ENCODE data around the gene ABCF2.

ABCF2 gene

DNA sequence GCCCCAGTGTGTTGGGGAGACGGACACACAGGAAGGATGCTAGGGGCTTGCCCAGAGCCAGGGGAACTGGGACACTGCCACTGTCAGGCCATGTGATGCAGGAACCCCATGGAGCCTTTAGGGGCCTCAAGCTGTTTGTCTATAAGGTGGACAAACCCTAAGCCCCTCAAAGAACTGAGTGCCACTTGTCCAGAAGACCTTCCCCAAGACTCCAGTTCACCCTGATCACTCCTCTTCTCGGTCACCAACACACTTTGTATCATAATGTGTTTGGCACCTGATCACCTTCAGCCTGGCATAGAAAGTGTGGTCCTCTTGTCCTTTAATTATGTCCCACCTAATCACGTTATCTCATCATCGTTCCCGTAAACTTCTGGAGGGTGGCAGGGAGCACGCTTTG lies 17.4 kb downstream of the ABCF2 start:
- Histone ChIP-seq H4K20me1 (ENCODE audit: insufficient read depth, low read length) (no peaks in the 10 kb centered on the region), H3F3A (ENCODE audit: insufficient read depth, low read length) (no peaks in the 10 kb centered on the region), H3K9me2 (replicated peaks; ENCODE audit: insufficient read depth, low read length) (no peaks in the 10 kb centered on the region), H3K9me3 (replicated peaks; ENCODE audit: insufficient read depth, low read length) (no peaks in the 10 kb centered on the region), H3K4me3 (ENCODE audit: low read length) (no peak overlapping the region), H2AFZ (ENCODE audit: low read length) (no peak overlapping the region), H3K4me2 (ENCODE audit: low read depth, low read length) (no peak overlapping the region), H3K36me3 (replicated peaks; ENCODE audit: insufficient read depth, low read length) (0 out of 2 replicates have a peak, but pooled peaks cover 5% of the 10 kb centered on the region), H3K4me1 (ENCODE audit: low read length) (no peaks in the 10 kb centered on the region), H3K27ac (ENCODE audit: low read length) (no peak overlapping the region), H3K79me2 (ENCODE audit: low read length) (no peaks in the 10 kb centered on the region), H3K9ac (ENCODE audit: low read length) (no peak overlapping the region), H3K27me3 (replicated peaks; ENCODE audit: insufficient read depth, low read length) (peaks cover 30% of the 10 kb centered on the region)
- no peak for DNase-seq
- TF ChIP-seq, protein P1, sequence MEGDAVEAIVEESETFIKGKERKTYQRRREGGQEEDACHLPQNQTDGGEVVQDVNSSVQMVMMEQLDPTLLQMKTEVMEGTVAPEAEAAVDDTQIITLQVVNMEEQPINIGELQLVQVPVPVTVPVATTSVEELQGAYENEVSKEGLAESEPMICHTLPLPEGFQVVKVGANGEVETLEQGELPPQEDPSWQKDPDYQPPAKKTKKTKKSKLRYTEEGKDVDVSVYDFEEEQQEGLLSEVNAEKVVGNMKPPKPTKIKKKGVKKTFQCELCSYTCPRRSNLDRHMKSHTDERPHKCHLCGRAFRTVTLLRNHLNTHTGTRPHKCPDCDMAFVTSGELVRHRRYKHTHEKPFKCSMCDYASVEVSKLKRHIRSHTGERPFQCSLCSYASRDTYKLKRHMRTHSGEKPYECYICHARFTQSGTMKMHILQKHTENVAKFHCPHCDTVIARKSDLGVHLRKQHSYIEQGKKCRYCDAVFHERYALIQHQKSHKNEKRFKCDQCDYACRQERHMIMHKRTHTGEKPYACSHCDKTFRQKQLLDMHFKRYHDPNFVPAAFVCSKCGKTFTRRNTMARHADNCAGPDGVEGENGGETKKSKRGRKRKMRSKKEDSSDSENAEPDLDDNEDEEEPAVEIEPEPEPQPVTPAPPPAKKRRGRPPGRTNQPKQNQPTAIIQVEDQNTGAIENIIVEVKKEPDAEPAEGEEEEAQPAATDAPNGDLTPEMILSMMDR (IDR thresholded peaks at IDR 0.05; ENCODE audit: low read length): no peak
- TF ChIP-seq EZH2phosphoT487 (IDR thresholded peaks at IDR 0.05; ENCODE audit: low read length): no peak
- no peak for TF ChIP-seq EZH2 (optimal IDR thresholded peaks at IDR 0.05; ENCODE audit: low read depth, low read length)

DNA sequence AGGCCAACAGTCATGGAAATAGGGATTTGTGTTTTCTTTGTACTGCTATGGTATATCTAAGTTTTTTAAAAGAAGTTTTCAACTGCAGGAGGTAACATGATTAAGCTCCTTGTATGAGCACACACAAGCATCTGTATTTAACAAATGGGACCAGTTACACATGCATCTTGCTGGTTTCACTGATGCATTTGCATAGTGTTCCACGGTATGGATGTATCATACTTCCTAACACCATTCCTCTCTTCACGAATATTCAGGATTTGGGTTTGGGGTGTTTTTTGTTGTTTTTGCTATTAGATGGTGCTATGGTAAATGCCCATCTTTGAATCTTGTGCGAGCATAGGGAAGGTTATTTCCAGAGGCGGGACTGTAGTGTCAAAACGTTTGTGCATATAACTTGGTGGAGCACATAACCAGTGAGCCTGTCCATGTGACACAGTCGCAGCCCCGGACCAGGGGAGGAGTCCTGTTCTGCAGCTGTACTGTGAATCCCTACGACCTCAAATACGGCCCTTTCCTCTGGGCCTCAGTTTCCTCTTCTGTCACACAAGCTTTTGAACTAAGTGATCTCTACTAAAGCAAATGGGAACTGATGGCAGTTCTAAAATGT lies 18.6 kb downstream of the ABCF2 start:
- H3F3A ChIP-seq (ENCODE audit: insufficient read depth, low read length): no peaks in the 10 kb centered on the region
- H3K79me2 ChIP-seq (ENCODE audit: low read length): no peaks in the 10 kb centered on the region
- H3K4me2 ChIP-seq (ENCODE audit: low read depth, low read length): no peak overlapping the region
- H3K27ac ChIP-seq (ENCODE audit: low read length): no peak overlapping the region
- H3K9ac ChIP-seq (ENCODE audit: low read length): no peak overlapping the region
- no peak for DNase-seq
- no peaks in the 10 kb centered on the region for H3K36me3 ChIP-seq (replicated peaks; ENCODE audit: insufficient read depth, low read length)
- H3K4me3 ChIP-seq (ENCODE audit: low read length): no peak overlapping the region
- H3K27me3 ChIP-seq (replicated peaks; ENCODE audit: insufficient read depth, low read length): peaks cover 42% of the 10 kb centered on the region
- H4K20me1 ChIP-seq (ENCODE audit: insufficient read depth, low read length): no peaks in the 10 kb centered on the region
- no peak overlapping the region for H2AFZ ChIP-seq (ENCODE audit: low read length)
- TF ChIP-seq, protein P1 (IDR thresholded peaks at IDR 0.05; ENCODE audit: low read length): no peak
- TF ChIP-seq EZH2 (optimal IDR thresholded peaks at IDR 0.05; ENCODE audit: low read depth, low read length) (no peak), EZH2phosphoT487 (IDR thresholded peaks at IDR 0.05; ENCODE audit: low read length) (no peak)
- H3K9me3 ChIP-seq (replicated peaks; ENCODE audit: insufficient read depth, low read length): no peaks in the 10 kb centered on the region
- no peaks in the 10 kb centered on the region for H3K9me2 ChIP-seq (replicated peaks; ENCODE audit: insufficient read depth, low read length)
- no peaks in the 10 kb centered on the region for H3K4me1 ChIP-seq (ENCODE audit: low read length)

DNA sequence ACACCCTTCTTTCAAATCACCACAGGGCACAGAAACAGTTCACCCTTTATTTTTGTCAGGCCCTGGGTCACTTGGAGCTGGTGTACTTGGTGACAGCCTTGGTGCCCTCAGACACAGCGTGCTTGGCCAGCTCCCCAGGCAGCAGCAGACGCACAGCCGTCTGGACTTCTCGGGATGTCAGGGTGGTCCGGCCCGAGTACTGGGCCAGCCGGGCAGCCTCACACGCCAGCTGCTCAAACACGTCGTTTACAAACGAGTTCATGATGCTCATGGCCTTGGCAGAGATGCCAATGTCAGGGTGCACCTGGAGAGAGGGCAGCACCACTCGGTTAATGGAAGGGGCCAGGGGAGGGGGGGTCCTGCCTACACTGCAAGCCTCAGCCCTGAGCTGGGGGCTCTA lies 19.2 kb downstream of the ABCF2 start:
- Histone ChIP-seq H3K4me3 (ENCODE audit: low read length) (no peak overlapping the region), H3K27me3 (replicated peaks; ENCODE audit: insufficient read depth, low read length) (peaks cover 48% of the 10 kb centered on the region), H3K27ac (ENCODE audit: low read length) (no peak overlapping the region), H2AFZ (ENCODE audit: low read length) (no peak overlapping the region), H3K9ac (ENCODE audit: low read length) (no peak overlapping the region), H3K79me2 (ENCODE audit: low read length) (no peaks in the 10 kb centered on the region), H3K4me2 (ENCODE audit: low read depth, low read length) (no peak overlapping the region), H3K4me1 (ENCODE audit: low read length) (no peaks in the 10 kb centered on the region), H3F3A (ENCODE audit: insufficient read depth, low read length) (no peaks in the 10 kb centered on the region), H3K9me3 (replicated peaks; ENCODE audit: insufficient read depth, low read length) (no peaks in the 10 kb centered on the region), H3K36me3 (replicated peaks; ENCODE audit: insufficient read depth, low read length) (no peaks in the 10 kb centered on the region), H3K9me2 (replicated peaks; ENCODE audit: insufficient read depth, low read length) (no peaks in the 10 kb centered on the region), H4K20me1 (ENCODE audit: insufficient read depth, low read length) (no peaks in the 10 kb centered on the region)
- DNase-seq: no peak
- no peak for TF ChIP-seq EZH2phosphoT487 (IDR thresholded peaks at IDR 0.05; ENCODE audit: low read length)
- TF ChIP-seq, protein P1 (IDR thresholded peaks at IDR 0.05; ENCODE audit: low read length): no peak
- TF ChIP-seq EZH2 (optimal IDR thresholded peaks at IDR 0.05; ENCODE audit: low read depth, low read length): no peak
